NCI-H1417 treated with DMSO at 0.1 percent for 48 hours (cell line): ENCODE measurements around the gene MKNK2.

Source experiments
- DNase-seq: peaks from one replicate; lab custom pipeline; 2025; lab: John Stamatoyannopoulos, UW

The MKNK2 gene

DNA sequence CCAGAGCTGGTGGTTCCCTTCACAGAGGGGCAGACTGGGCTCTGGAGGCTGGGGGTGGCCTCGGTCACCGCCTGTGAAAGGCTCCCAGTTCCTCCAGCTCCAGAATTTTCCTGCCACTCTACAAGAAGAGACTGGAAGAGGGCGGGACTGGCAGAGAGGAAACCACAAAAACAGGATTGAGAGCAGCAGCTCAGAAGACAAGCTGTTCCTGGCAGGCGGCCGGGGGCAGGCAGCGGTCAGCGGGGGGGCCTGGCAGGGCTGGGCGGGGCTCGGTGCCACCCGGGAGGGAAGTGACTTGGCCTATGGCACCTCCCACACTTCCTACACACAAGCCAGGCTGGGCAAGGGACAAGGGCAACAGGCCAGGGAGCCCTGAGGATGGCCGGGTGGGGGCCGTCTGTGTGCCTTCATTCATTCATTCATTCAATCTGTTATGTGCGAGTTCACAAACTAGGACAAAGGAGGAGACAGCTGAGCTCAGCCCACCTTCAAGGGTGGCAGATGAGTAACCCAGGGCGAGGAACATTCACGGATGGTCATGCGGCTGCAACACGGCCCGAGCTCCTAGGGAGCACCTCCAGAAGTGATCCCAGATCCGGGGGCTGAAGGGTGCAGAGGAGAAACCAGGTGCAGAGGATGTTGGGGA, 18.6 kb downstream of the MKNK2 start:
- DNase-seq: no peak

DNA sequence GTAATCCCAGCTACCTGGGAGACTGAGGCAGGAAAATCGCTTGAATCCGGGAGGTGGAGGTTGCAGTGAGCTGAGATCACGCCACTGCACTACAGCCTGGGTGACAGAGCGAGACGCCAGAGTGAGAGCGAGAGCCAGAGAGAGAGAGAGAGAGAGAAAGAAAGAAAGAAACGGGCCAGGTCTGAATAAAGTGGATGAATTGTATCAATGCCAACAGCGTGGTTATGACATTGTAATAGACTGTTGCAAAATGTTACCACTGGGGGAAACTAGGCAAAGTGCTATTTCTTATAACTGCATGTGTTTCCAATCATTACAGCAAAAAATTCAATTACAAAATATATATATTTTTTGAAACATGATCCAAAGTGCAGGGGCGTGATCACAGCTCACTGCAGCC, 23.7 kb downstream of the MKNK2 start:
- DNase-seq: no peak

DNA sequence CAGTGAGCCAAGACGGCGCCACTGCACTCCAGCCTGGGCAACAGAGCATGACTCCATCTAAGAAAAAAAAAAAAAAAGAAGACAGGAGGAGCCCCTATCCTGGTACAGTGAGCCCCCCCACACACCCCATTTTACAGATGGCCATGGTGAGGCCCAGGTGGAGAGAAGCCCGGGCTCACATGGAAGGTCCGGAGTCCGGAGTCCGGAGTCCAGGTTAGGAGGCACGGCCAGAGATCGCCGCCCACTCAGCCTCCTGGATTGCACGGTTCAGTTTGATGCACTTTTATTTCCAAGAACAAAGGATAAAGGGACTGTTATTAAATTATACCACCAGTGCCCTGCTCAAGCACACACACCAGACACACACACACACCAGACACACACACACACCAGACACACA, 24.3 kb downstream of the MKNK2 start:
- no peak for DNase-seq

DNA sequence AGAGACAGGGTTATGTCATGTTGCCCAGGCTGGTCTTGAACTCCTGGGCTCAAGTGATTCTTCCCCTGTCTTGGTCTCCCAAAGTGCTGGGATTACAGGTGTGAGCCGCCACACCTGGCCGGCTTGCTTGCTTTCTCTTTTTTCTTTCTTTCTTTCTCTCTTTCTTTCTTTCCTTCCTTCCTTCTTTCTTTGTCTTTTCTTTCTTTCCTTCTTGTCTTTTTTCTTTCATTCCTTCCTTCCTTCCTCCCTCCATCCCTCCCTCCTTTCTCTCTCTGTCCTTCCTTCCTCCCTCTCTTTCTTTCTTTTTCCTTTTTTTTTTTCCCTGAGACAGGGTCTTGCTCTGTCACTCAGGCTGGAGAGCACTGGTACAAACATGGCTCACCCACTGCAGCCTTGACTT, 28.8 kb downstream of the MKNK2 start:
- no peak for DNase-seq

DNA sequence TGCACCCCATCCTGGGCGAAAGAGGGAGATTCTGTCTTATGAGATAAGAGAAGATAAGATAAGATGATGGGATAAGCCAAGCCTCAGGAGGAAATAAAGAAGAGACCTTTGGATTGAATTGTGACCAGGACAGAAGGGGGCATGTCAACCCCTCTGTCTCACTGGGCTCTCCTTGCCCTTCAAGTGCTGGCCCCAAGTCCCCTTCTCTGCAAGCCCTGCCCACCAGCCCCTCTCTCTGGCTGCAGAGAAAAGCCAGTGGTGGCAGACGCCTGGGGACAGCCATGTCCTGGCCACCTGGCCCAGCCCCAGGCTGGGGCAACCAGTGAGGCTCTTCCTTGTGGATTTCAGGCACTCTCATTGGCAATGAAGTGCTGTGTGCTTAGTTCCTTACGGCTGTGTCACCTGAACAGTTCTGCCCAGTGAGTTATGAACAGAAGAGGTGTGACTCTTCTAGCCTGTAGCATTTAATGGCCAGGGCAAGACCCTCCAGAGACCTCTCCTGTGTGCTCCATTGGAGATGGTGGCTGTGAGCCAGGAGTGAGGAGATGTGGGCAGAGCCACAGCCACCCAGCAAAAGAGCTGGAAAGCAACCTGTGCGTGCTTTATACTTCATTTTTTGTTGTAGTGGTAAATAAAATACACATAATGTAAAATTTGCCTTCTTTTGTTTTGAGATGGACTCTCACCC, 29.4 kb downstream of the MKNK2 start:
- DNase-seq: no peak

DNA sequence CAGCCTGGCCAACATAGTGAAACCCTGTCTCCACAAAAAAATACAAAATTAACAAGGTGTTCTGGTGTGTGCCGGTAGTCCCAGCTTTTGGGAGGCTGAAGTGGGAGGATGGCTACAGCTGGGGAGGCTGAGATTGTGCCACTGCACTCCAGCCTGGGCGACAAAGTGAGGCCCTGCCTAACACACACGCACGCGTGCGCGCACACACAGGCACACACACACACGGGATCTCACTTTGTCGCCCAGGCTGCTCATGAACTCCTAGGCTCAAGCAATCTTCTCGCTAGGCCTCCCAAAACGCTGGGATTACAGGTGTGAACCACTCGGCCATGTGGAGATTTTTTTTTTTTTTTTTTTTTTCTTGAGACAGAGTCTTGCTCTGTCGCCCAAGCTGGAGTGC, 32.3 kb downstream of the MKNK2 start:
- DNase-seq: no peak

DNA sequence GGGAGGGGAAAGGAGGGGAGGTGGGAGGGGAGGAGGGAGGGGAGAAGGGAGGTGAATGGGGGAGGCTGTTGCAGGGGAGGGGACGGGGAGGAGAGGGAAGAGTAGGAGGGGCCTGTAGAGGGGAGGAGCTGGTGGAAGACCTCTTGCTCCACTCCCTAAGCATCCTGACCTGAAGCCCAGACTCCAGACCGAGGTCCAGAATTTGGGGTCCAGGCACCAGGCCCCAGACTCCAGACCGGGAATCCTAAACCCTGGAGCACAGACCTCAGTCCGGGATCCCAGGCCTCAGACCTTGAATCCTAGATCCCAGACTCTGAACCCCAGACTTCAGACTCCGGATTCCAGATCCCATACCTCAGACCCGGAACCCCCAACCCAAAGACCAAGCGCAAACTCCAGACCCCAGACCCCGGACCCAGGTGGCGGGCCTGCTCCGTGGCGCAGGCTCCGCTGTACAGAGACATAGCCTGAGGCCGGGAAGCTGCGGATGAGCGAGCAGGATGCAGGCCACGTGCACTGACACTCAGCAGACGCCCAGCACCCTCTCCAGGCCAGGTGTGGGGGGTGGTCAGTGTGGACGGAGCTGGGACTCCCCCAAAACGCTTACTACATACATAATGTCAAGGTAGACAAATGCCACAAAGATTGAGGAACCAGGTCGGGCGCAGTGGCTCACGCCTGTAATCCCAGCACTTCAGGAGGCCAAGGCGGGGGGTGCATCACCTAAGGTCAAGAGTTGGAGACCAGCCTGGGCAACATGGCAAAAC, 34.8 kb downstream of the MKNK2 start:
- peak; percentile 10 for DNase-seq

DNA sequence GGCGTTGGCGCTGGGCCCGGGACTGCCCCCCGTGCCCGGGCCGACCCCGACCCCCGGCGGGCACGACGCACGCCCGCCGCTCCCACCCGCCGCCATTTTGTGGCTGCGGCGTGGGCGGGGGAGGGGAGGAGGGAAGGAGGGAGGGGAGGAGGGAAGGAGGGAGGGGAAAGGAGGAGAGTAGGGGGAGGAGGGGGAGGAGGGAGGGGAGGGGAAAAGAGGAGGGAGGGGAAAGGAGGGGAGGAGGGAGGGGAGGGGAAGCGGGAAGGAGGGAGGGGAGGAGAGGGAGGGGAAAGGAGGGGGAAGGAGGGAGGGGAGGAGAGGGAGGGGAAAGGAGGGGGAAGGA, 35.5 kb downstream of the MKNK2 start, which contains the start of gene BTBD2:
Gene BTBD2, minus strand, starts transcription at position 107 of the 343 bp plus-strand sequence. Its CDS starts 11 bp downstream, at position 96.
- DNase-seq: no peak

DNA sequence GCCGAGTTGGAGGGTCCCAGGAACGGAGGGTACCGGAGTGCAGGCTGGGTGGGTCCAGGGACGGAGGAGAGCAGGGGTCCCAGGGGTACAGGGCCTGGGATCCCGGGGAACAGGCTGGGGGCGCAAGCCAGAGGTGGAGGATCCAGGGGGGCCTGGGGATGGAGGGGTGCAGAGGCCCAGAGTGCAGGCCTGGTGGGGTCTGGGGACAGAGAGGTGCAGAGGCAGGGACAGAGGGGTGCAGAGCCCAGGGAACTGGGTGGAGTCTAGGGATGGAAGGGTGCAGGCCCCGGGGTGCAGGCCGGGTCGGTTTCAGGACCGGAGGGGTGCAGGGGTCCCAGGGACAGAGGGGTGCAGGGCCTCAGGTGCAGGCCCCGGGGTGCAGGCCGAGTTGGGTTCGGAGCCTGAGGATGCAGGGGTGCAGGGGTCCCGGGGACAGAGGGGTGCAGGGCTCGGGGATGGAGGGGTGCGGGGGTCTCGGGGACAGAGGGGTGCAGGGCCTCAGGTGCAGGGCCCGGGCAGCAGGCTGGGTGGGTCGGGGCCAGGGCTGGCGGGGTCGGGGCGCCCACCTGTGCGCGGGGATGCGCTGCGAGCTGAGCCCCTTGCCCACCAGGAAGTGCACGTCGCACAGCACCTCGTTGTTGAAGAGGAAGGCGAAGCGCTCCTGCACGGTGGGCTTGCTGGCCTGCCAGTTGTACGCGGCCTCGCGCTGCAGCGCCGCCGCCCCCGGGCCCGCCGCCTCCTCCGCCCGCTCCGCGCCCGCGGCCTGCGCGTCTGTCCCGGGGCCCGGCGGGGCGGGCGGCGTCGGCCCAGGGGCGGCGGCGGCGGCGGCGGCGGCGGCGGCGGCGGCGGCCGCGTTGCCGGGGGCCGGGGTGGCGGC, 36.1 kb downstream of the MKNK2 start:
- no peak for DNase-seq

DNA sequence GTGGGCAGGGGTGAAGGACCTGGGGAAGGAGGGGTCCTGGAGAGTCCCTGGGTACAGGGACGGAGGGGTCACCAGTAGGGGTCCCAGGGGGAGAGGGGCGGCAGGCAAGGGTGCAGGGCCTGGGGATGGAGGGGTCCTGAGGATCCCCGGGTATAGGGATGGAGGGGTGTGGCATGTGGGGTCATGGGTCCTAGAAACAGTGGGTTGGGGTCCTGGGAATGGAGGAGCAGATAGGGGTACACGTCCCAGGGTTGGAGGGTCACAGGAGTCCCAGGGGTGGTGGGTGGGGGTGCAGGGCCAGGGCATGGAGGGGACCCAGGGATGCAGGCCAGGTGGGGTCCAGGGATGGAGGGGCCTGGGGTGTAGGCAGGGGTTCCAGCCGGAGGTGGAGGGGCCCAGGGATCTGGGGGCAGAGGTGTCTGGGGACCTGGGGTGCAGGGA, 36.9 kb downstream of the MKNK2 start:
- DNase-seq: no peak

DNA sequence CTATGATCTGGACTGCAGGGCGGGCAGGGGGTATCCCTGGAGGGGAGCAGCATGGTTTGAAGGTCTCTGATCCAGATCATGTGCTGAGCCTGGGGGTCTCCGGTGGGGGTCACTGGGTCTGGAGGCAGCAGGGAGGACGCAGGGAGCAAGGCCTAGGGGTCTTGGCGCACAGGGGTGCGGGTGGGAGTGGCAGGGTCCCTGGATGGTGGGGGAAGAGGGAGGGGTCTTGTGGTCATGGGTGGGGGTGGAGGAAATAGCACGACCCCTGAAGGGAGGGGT, 37.4 kb downstream of the MKNK2 start:
- no peak for DNase-seq

DNA sequence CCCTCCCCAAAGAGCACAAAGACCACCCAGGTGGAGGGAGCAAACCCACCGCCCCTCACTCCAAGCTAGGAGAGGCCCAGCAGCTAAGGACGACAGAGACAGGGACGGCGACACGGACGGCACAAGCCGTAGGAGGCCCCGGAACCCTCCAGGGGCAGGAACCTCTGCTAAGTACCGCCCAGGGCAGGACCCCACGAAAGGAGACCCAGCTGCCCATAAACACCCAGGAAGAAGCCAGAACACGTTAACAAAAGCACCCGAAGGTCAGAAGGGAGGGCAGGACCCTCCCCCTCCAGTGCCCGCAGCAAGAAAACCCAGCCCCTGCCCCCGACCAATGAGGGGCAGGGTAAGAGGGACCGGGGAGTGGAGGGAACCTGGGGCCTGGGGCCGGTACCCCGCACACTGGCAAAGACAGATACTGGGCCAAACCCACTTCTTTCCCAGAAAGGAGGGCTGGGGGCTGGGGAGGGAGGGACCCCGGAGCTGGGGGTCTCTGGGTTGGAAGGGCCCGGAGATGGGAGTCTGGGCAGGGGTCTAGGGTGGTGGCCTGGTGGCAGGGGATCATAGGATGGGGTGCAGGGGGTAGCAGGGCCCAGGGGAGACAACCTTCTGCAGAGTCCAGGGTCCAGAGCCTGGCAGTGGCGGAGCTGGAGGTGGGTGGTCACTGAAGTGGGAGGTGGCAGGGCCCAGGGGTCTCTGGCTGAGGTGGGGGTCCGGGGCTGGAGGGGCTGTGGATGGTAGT, 37.9 kb downstream of the MKNK2 start:
- no peak for DNase-seq

DNA sequence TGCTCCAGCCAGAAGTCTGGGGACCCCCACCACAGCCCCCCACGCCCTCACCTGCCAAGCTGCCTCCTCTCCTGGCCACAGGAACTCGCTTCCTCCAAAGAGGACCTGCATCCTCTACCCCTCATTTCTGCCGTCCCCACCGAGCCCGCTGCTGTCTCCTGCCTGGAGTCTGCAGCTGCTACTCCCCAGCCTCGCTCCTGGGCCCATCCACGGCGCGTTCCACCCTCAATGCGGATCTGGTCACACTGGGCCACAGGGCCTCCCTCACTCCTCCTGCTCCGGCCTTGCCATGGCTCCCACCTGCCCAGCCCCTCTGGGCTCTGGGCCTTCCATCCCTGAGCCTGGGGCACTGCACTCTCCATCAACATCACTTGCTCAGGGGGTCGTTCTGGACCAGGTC, 39.9 kb downstream of the MKNK2 start:
- no peak for DNase-seq

DNA sequence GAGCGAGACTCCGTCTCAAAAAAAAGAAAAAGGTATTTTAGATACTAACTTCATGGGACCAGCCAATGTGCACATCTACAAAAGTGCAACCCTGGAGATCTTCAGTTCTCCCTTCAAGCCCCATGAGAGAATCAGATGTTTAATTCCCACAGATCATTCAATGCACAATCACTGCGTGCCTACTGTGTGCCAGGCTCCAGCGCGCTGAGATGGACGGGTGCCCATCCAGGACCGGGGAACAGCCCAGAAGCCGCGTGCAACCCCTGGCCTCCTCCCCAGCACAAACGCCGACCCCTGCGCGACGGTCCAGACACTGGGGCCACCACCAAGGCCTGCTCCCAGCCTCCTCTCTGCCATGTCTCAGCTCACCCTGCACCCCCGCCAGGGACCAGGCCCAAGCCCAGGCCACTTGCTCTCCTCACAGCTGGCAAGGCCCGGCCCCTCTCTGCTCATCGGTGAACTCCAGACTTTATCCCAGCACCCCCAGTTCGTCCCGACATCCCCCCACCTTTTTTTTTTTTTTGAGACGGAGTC, 40.8 kb downstream of the MKNK2 start:
- no peak for DNase-seq

DNA sequence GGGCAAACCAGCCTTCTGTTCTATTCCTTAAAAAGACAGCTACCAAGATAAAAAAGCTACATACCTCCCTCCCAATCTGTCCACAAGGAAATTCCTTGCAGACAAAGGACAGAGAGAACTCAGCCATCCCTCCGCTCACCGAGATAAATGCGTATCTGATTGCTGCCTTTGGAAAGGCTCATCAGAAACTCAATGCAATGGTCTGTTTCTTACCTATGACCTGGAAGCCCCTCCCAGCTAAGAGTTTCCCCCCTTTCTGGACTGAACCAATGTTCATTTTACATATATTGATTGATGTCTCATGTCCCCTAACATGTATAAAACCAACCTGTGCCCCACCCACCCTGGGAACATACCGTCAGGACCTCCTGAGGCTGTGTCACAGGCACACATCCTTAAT, 47.2 kb downstream of the MKNK2 start:
- no peak for DNase-seq

DNA sequence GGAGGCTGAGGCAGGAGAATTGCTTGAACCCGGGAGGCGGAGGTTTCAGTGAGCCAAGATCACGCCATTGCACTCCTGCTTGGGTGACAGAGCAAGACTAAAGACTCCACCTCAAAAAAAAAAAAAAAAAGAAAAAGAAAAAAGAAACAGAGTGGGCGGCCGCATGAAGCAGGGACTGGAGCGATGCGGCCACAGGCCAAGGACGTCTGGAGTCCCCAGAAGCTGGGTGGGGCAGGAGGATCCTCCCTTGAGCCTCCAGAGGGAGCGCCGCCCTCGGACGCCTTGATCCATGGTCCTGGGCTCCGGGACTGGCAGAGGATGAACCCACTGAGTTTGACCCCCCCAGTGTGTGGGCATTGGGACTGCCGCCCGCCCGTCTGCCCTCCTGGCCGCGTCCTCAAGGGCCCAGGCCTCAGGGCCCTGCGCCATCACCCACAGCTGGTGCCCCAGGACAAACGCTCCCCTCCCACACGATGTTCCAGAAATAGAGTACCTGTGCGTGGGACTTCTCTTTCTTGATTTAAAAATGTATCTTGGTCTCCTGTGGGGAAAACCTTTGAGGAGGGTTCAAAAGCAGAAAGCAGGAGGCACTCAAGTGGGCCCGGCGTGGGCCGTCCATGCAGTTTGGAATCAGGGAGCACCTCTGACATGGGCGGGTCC, 51.1 kb downstream of the MKNK2 start:
- no peak for DNase-seq

DNA sequence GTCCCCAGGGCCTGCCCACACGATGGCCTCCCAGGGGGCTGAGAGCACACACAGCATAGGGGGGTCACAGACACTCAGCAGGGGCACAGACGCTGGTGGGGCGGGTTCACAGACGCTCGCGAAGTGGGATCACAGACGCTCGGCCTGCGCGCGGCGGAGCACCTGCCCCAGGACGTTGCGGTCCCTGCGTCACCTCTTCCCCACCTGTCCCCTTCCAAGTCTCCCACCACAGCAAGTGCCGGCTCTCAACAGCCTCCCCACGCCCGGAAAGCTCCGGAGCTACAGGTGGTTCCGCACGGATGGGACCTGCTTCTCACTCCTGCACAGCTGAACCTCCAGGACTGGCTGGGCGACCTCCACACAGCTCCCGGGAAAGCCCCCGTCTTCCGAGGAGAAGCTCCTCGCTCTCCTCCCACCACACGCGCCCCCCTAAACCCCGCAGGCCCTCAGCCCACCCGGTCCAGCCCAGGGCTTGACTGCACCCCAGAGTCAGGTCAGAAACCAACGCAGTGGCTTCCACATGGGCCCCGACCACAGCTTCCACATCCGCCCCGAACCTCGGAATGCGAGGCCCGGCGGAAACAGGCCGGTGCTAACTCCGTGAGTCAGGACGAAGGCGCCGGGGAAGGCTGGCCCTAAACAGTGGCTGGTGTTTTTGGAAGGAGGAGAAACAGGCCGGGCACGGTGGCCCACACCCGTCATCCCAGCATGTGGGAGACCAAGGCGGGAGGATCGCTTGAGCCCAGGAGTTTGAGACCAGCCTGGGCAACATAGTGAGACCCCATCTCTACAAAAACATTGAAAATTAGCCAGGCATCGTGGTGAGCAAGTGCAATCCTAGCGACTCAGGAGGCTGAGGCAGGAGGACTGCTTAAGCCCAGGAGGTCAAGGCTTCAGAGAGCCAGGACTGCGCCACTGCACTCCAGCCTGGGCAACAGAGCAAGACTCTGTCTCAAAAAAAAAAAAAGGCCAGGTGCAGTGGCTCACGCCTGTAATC, 52.0 kb downstream of the MKNK2 start:
- no peak for DNase-seq

DNA sequence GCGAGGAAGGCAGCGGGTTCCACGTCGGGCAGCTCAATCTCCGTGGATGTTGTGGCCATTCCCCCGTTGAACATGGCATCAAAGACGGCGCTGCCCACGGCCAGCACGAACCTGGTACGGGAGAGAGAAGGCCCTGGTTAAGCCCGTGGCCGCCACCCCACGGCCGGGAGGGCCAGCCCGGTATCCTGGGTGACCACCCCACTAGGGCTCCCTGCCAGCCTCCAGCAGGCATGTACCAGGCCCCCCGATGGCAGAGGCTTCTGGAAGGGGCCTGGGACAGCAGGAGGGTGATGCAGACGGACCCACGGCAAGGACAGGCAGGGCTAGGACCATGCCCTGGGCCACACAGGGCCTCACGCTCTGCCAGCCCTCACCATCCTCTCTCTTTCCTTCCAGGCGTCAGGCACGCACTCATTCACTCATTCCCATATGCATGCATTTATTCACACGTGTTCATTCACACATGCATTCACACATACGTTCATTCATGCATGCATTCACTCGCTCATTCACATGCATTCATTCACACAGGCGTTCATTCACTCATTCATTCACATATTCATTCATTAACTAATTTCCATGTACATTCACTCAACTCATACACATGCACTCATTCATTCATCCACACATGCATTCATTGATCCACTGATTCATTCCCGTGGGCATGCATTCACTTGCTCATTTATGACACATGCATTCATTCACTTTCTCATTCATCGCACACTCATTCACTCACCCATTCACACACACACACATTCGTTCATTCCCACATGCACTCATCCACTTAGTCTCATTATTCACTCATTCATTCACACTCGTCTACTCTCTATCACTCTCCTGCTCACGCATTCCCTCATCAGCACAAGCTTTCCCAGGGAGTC, 53.5 kb downstream of the MKNK2 start:
- DNase-seq: no peak
